Inferior parietal cortex (tissue), 1 donor: ENCODE data around the gene TCF7L1.
"Not testable (repeated sequence)": the region's sequence is repeated elsewhere in the genome, so short reads cannot be mapped to it uniquely, and the experiment has no call there.

ENCODE experiments used
- DNase-seq: peaks from one replicate; pipeline ENCODE4 v3.0.0-alpha.2; 2016; ENCODE audit errors: extremely low spot score

Gene TCF7L1

GRCh38 chr2:85277416-85278158 is 144.4 kb downstream of the TCF7L1 start:
- DNase-seq: no peak

- DNase-seq: no peak
Measured at GRCh38 chr2:85278361-85278760, 145.2 kb downstream of the TCF7L1 start.

- DNase-seq: no peak
Measured at GRCh38 chr2:85281553-85281952, 148.4 kb downstream of the TCF7L1 start.

GRCh38 chr2:85282914-85283313 is 149.7 kb downstream of the TCF7L1 start:
- no peak for DNase-seq

GRCh38 chr2:85283641-85284040 is 150.4 kb downstream of the TCF7L1 start:
- DNase-seq: no peak

GRCh38 chr2:85286918-85287317 is 153.7 kb downstream of the TCF7L1 start:
- DNase-seq: no peak

DNA sequence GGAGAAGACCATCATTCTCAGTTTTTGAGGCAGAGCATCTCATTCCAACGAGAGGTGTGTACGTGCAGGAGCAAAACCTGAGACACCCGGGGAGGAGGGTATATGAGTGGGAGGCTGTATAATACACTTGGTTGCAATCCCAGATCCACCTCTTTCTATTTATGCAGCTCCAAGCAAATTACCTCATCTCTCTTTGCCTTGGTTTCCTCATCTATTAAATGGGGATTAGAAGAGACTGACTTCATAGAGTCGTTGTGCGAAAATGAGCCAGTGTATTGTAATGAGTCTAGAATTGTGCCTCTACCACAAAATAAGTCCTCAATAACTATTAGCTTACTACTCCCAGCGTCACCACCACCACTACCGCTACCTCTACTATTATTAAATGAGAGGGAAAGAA is 154.5 kb downstream of the TCF7L1 start:
- DNase-seq: no peak

DNA sequence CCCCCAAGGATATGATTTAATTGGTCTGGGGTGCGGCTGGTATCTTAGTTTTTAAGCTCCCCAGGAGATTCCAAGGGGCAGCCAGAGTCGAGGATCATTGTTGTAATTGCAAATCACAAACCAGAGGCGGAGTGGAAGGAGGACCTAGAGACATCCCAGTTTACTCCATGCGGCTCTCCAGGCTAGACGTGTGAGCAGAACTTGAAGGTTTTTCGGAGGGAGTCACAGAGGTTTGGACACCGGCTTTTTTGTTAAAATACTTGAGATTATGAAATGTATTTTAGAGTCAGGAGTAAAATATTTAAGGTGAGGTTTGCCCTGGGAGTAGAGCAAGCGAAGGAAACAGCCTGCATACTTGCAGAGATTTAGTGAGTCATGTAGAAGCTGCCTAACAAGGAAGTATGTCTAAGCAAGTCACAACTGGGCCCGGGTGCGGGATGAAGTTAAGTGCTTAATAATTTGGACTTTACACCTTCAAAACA is 155.1 kb downstream of the TCF7L1 start:
- DNase-seq: no peak

GRCh38 chr2:85291425-85292023 is 158.3 kb downstream of the TCF7L1 start:
- DNase-seq: no peak

- no peak for DNase-seq
Measured at GRCh38 chr2:85302121-85302520, 168.9 kb downstream of the TCF7L1 start.

- no peak for DNase-seq
Measured at GRCh38 chr2:85303780-85304531, 170.8 kb downstream of the TCF7L1 start.

- no peak for DNase-seq
Measured at GRCh38 chr2:85307527-85307897, 174.3 kb downstream of the TCF7L1 start.

DNA sequence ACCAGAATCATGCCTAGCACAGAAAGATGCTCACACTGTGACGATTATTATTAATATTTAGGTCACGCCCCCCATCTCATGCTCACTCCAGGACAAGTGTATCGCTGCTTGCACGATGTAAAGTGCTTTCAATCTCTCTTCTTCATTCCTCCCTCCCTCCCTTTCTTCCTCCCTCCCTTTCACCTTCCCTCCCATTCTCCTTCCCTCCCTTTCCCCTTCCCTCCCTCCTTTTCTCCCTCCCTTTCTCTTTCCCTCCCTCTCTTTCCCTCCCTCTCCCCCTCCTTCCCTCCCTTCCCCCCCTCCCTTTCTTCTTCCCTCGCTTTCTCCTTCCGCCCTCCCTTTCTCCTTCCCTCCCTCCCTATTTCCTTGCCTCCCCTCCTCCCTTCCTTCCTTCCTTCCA is 175.0 kb downstream of the TCF7L1 start:
- no peak for DNase-seq

DNA sequence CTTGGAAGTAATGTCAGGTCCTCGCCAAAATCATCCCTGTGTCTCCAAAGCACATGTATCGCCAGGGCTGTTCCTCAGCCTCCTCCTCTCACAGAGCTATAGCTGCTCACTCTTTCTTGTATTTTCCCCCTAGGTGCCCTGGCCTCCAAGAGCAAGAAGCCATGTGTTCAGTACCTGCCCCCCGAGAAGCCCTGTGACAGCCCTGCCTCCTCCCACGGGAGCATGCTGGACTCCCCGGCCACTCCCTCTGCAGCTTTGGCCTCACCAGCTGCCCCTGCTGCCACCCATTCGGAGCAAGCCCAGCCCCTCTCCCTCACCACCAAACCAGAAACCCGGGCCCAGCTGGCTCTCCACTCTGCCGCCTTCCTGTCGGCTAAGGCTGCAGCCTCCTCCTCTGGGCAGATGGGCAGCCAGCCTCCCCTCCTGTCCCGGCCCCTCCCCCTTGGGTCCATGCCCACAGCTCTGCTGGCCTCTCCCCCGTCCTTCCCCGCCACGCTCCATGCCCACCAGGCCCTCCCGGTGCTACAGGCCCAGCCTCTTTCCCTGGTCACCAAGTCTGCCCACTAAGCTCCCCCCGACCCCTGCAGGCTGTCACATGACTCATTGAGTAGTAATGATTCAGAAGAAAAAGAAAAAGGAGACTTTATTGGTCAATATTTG is 175.8 kb downstream of the TCF7L1 start:
- no peak for DNase-seq

- no peak for DNase-seq
Measured at GRCh38 chr2:85309699-85310321, 176.6 kb downstream of the TCF7L1 start.

DNA sequence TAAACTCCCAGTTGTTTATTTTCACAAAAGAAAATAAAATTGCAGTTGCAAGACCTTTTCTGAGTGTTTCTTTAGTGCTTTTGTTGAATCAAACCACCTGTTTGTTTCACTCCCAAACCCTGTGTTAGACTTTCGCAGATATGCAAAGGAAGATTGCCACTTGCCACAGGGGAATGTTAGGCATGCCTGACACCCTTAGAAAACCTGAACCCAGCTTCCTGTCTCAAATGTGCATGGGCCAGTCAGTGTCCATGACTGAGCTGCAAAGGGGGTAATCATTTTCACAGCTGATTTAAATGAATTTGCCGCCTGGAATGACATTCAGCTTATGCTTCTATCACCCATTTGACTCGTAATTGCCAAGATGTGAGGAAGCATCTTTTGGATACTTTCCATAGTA is 177.1 kb downstream of the TCF7L1 start:
- no peak for DNase-seq

GRCh38 chr2:85312404-85312803 is 179.2 kb downstream of the TCF7L1 start:
- DNase-seq: no peak

DNA sequence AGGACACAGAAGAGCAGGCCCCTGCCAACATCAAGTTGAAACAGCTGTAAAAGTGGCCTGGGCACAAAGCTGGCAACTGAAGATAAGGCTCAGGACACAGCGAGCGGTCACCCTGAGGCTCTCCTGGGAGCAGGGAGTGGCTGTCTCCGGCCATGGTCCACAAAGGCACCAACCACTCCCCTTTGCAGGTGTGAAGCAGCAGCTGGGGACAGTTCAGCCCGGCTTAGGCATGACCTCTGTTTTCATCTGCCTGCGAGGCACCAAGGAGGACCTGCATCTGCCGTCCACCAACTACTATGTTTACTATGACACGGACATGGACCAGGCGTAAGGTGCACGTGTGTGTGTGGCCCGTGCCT is 181.7 kb downstream of the TCF7L1 start:
- no peak for DNase-seq

DNA sequence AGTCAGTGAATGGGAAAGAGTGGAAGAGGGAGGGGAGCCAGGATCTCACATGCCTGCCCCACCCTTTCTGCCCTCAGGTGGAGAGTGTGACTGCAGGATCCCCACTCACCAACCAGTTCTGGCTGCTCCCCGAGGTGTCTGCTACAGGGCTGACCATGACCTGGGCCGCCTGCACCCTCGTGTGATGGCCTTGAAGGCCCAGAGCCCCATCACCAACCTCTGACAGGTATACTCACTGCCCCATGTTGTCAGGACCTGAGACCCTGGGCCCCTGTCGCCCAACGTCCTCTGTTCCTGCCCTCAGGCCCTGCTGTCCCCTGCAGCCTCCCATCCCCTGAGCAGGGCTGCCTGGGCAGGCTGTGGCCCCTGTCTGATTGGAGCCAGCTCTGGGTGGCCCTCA is 182.7 kb downstream of the TCF7L1 start:
- DNase-seq: not testable (repeated sequence)

DNA sequence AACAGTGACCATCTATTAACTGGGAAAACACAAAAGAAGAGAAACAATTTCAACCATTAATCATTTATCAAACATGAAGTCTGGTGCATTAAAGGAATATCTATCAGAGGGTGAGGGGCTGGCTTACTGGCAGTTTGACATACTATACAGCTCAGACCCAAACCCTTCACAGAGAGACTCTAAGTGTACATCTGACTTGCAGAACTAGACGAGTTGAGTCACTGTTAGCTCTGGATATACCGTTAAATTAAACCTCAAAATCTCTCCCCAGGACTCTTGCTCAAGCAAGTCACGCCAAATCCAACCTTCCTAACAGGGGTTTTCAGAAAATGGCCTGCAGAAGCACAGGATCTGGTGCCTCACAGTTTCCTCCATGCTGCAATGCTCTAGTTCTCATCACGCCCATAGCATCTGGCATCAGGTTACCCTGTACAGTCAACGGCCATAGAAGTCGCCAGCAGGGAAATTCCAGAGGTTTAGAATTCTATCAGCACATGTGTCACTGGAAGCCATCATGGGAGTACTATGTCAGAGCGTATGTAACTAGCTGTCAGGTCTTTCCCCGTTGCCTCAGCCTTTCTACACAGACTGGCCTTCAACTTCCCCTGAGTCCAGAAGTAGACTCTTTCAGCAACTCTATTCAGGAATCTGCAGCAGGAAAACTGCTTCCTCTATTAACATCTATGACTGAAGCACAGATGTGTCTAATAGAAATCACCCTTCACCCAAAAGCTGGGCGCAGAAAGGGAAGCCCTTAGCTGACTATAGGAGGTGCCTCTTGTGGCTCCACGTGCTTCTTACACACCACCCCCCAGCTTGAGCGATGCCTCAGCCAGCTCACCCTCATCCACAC is 185.3 kb downstream of the TCF7L1 start:
- no peak for DNase-seq

DNA sequence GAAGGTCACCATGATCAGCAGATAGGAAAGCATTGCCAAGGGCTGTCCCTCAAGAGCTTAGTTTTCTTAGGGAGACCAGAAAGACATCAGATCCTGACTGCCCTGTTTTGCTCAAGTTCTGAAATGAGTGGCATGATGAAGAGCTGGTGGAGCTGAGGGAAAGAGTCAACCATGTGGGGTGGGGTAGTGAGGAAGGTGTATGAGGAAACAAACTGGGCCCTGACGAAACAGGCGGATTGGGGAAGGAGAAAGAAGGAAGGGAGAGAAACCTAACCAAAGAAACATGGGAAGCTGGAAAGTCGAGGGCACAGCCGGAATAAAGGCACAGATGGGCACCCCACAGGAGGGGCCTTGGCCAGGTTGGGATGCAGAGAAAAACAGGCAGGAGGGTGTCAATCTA is 186.6 kb downstream of the TCF7L1 start:
- no peak for DNase-seq
